ENCODE measurements around the gene BCHE. TPM values are rescaled to one million over a fixed set of nuclear protein-coding genes. Genes with fewer than 3 reads are reported as not detected.

Gene BCHE
- total RNA-seq, 1 experiment from 2014 or later = 22.4 TPM

- Histone ChIP-seq H3K9me3 (ENCODE audit: low read depth, low read length, poor library complexity, severe bottlenecking) (no peaks in the 10 kb centered on the region), H3K27ac (ENCODE audit: low read depth, low read length, poor library complexity, severe bottlenecking) (no peak overlapping the region), H3K27me3 (replicated peaks; ENCODE audit: insufficient read depth, low read depth, low read length, poor library complexity) (no peaks in the 10 kb centered on the region), H3K4me1 (ENCODE audit: insufficient read depth, low read length, poor library complexity, severe bottlenecking) (no peaks in the 10 kb centered on the region), H3K36me3 (ENCODE audit: insufficient read depth, low read length, poor library complexity, severe bottlenecking) (no peaks in the 10 kb centered on the region), H3K4me3 (ENCODE audit: low read depth, low read length, poor library complexity, severe bottlenecking) (no peak overlapping the region)
- ChIA-PET POLR2A (ENCODE audit: low non-redundant PET) (no interaction called here), CTCF (no interaction called here)
- intact Hi-C loops (cut with micrococcal nuclease; ENCODE audit: unreplicated experiment) = no loop called here
- no peak for DNase-seq (ENCODE audit: low spot score)
- BruUV-seq (replicated peaks) = no TSS peak
- TF ChIP-seq EZH2 (IDR thresholded peaks at IDR 0.05; ENCODE audit: borderline replicate concordance, low read depth, low read length, poor library complexity, severe bottlenecking) (no peak), CTCF (conservative IDR thresholded peaks at IDR 0.05; ENCODE audit: low read depth, low read length) (no peak)
Measured at GRCh38 chr3:165754219-165755007, 82.8 kb downstream of the BCHE start.

- no peak overlapping the region for H3K4me3 ChIP-seq (ENCODE audit: low read depth, low read length, poor library complexity, severe bottlenecking)
- no peak for TF ChIP-seq CTCF (conservative IDR thresholded peaks at IDR 0.05; ENCODE audit: low read depth, low read length)
- no peak for TF ChIP-seq EZH2 (IDR thresholded peaks at IDR 0.05; ENCODE audit: borderline replicate concordance, low read depth, low read length, poor library complexity, severe bottlenecking)
- H3K27ac ChIP-seq (ENCODE audit: low read depth, low read length, poor library complexity, severe bottlenecking) = no peak overlapping the region
- H3K9me3 ChIP-seq (ENCODE audit: low read depth, low read length, poor library complexity, severe bottlenecking) = no peaks in the 10 kb centered on the region
- intact Hi-C loops (cut with micrococcal nuclease; ENCODE audit: unreplicated experiment) = no loop called here
- no peaks in the 10 kb centered on the region for H3K36me3 ChIP-seq (ENCODE audit: insufficient read depth, low read length, poor library complexity, severe bottlenecking)
- CTCF ChIA-PET = no interaction called here
- no peaks in the 10 kb centered on the region for H3K4me1 ChIP-seq (ENCODE audit: insufficient read depth, low read length, poor library complexity, severe bottlenecking)
- no TSS peak for BruUV-seq (replicated peaks)
- POLR2A ChIA-PET (ENCODE audit: low non-redundant PET) = no interaction called here
- no peaks in the 10 kb centered on the region for H3K27me3 ChIP-seq (replicated peaks; ENCODE audit: insufficient read depth, low read depth, low read length, poor library complexity)
- no peak for DNase-seq (ENCODE audit: low spot score)
Measured at GRCh38 chr3:165753560-165753959, 83.7 kb downstream of the BCHE start.

- Histone ChIP-seq H3K4me1 (ENCODE audit: insufficient read depth, low read length, poor library complexity, severe bottlenecking) (no peaks in the 10 kb centered on the region), H3K27me3 (replicated peaks; ENCODE audit: insufficient read depth, low read depth, low read length, poor library complexity) (no peaks in the 10 kb centered on the region), H3K27ac (ENCODE audit: low read depth, low read length, poor library complexity, severe bottlenecking) (no peak overlapping the region), H3K36me3 (ENCODE audit: insufficient read depth, low read length, poor library complexity, severe bottlenecking) (no peaks in the 10 kb centered on the region), H3K4me3 (ENCODE audit: low read depth, low read length, poor library complexity, severe bottlenecking) (no peak overlapping the region), H3K9me3 (ENCODE audit: low read depth, low read length, poor library complexity, severe bottlenecking) (no peaks in the 10 kb centered on the region)
- TF ChIP-seq CTCF (conservative IDR thresholded peaks at IDR 0.05; ENCODE audit: low read depth, low read length) = no peak
- no peak for TF ChIP-seq EZH2 (IDR thresholded peaks at IDR 0.05; ENCODE audit: borderline replicate concordance, low read depth, low read length, poor library complexity, severe bottlenecking)
- ChIA-PET CTCF (no interaction called here), POLR2A (ENCODE audit: low non-redundant PET) (interaction anchor here (0.6 kb wide), 1 partner anchor 1629 kb away, joined by 3 read pairs; no protein-coding TSS in a partner anchor)
- BruUV-seq (replicated peaks) = no TSS peak
- no peak for DNase-seq (ENCODE audit: low spot score)
- intact Hi-C loops (cut with micrococcal nuclease; ENCODE audit: unreplicated experiment) = no loop called here
Measured at GRCh38 chr3:165751637-165752036, 85.6 kb downstream of the BCHE start.
